Lung microvascular endothelial cell (primary cell): ENCODE data around the gene YIPF5. TPM values are rescaled to one million over a fixed set of nuclear protein-coding genes. Genes with fewer than 3 reads are reported as not detected.

ENCODE experiments used
- DNase-seq, 2 donors: peaks; one replicate each; pipeline versions ENCODE4 v3.0.0 to v3.0.0-alpha.2; 2010; ENCODE audit warnings: low read depth in 2 of 2
- total RNA-seq: library from RNA; depleted of rRNA; stranded (reverse); fragments of >200 nt; gene quantifications from 2 replicates; pipeline ENCODE4 v1.2.1, GENCODE V29; 2014

YIPF5 gene
- total RNA-seq = 46.9 and 62.3 TPM in 2 replicates

GRCh38 chr5:144170276-144171024 is at the start of gene YIPF5, which contains the start of gene KCTD16:
YIPF5 (minus strand) TSS chr5:144170659; CDS start chr5:144169955, 704 bp downstream.
KCTD16 (plus strand) TSS chr5:144170873.
- DNase-seq = peak; percentile 96

- DNase-seq = no peak
Observed at GRCh38 chr5:144219869-144220268, 49.4 kb upstream of the YIPF5 start.

DNA sequence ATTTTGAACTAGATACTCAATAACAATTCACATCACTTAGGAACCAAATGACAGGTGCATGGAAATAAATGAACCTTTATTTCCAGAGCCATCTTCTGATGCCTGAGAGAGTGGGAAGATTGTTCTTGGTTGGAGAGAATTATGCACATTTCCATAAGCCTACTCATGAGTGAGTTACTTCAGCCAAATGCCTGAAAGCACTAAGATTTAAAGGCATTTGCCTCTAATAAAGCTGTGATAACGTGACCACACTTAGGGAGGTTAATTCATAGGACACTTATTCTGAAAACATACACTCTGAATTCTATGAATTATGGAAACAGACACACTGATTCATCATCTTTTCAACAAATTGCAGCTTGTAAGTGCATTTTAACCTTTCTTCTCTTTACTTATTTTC is 40.2 kb upstream of the YIPF5 start:
- no peak for DNase-seq

DNA sequence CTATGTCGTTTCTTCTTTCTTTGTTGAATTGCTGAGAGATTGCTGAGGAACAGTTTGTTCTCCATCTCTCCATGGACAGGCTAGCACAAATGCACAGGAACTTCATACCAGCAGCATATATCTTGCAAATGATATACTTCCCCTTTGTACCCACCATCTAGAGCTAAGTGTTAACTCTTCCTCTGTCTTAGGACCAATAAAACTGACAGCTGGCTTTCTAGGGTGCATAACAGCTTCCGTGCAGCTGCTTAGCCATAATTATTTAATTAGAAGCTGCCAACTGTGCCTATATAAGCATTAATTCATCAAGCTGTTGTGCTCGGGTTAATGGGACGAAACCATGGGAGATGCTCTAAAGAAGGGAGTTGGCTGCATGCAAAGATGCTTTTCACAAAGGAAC is 38.9 kb upstream of the YIPF5 start:
- DNase-seq = no peak

DNA sequence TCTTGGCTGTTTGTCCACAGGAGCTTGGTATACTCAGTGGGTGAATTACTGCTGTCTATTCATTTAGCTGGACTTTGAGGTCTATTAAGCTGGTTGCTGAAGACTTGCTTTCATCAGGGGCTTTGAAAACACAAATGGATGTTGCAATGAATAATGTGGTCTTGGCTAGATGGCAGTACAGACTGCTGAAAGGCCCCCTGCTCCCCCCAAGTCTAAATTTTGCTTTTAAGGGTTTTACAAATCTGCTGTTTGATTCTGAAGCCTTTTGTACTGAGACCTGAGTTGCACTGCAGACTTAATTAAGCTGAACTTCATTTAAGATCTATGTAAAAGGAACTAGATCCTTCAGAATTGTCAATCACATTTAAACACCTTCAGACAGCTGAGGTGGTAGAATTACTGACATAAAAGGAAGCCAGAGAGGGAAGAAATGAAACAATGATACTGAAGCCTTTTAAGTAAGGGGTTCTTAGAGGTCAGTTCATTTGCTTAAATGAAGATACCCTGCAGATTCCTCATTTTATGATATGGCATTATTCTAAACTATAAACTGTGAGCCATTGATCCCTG is 37.5 kb upstream of the YIPF5 start:
- DNase-seq = no peak

DNA sequence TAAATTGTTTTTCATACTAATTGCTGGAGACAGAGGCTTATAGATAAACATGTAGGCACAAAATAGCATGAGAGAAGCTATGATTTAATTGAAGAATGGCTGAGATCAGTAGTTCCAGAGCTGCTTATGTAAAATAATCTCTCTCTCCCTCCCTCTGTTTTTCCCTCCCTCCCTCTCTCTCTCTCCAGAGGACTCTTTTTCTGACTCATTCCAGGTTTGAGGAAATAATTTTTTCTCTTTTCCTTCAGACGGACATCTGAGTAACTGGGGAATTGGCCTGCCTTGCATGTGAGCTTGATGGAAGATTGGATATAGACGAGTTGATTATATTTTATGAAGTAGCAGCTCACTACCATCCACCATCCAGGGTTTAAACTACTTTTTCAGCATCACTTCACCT is 35.7 kb upstream of the YIPF5 start:
- DNase-seq = peak in 1 of 2 donors; percentile 17

GRCh38 chr5:144205141-144205551 is 34.7 kb upstream of the YIPF5 start:
- peak in 1 of 2 donors; percentile 54 for DNase-seq

GRCh38 chr5:144203750-144204596 is 33.5 kb upstream of the YIPF5 start:
- peak; percentile 80 to 85 for DNase-seq

DNA sequence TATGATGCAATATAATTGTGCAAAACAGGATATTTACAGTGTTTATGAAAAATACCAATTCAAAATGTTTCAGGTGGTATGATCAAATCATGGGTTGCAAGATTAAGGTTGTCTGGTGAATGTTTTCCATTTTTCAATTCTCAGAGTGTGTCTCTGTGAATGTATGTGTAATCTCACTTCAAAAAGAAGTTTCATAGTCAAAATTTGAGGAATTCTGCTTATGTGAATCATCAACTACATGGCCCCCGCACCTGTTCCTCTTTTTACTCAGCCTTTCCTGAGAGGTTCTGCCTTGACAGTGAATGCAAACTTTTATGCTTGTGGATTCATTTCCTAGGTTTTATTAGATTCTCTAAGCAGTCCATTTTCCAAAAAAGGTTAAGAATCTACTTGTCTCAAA is 32.3 kb upstream of the YIPF5 start:
- no peak for DNase-seq

- peak in 1 of 2 donors; percentile 26 for DNase-seq
Observed at GRCh38 chr5:144202072-144202471, 31.6 kb upstream of the YIPF5 start.

- DNase-seq = no peak
Observed at GRCh38 chr5:144201588-144201987, 31.1 kb upstream of the YIPF5 start.

GRCh38 chr5:144198386-144198785 is 27.9 kb upstream of the YIPF5 start:
- DNase-seq = peak in 1 of 2 donors; percentile 64

DNA sequence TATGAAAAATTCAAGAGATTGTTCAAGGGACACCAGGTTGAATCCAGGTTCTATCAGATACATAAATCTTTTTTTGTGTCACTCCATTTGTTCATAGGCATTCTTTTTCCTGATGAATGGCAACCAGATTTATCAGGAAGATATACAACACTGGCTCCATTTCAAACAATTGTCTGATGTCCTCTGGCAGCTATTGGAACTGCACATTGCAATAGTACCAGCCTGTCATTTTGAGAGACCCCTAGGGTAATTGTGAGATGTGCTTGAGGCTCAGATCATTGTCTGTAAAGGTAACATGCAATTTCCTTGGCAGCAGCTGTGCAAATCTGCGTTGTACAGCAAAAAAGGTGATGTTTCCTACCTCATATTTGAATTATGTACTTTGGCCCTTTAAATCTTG is 26.2 kb upstream of the YIPF5 start:
- DNase-seq = no peak

DNA sequence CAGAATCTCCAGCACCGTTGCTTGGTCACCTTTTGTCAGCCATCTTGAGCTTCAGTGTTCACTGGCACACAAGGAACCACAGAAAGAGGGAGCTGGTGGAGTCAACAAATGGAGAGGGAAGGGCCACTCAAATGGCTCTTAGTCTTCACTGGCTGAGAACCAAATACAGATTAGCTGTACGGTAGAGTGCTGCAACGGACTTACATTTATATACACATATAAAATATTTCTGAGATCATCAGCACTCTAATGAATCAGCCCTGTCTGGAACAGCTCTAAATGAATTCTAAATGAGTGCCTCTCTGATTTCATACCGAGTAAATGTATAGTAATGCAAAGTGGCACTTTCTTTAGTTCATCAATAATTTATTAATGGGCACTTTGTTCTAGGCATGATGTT is 25.0 kb upstream of the YIPF5 start:
- DNase-seq = peak in 1 of 2 donors; percentile 21

- no peak for DNase-seq
Observed at GRCh38 chr5:144194144-144194543, 23.7 kb upstream of the YIPF5 start.

- no peak for DNase-seq
Observed at GRCh38 chr5:144192661-144193060, 22.2 kb upstream of the YIPF5 start.

DNA sequence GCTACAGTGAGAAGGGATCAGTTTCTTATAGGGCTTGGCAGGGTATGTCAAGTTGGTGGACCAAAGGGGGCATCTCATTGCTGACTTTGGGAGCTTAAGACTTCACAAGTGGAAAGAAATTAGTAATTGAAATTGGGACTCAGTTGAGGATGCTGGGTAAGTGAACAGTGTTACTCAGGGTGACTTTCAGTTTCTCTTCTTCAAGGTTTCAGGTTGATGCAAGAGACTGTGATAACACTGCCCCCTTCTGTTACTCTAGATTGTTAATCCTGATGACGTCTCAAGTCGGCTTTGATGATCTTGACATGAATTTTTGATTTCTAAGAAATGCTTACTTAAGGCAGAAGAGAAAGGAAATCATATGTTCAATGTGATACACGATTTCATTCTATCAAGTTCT is 21.5 kb upstream of the YIPF5 start:
- peak in 1 of 2 donors; percentile 93 for DNase-seq

- DNase-seq = no peak
Observed at GRCh38 chr5:144191531-144191930, 21.1 kb upstream of the YIPF5 start.

DNA sequence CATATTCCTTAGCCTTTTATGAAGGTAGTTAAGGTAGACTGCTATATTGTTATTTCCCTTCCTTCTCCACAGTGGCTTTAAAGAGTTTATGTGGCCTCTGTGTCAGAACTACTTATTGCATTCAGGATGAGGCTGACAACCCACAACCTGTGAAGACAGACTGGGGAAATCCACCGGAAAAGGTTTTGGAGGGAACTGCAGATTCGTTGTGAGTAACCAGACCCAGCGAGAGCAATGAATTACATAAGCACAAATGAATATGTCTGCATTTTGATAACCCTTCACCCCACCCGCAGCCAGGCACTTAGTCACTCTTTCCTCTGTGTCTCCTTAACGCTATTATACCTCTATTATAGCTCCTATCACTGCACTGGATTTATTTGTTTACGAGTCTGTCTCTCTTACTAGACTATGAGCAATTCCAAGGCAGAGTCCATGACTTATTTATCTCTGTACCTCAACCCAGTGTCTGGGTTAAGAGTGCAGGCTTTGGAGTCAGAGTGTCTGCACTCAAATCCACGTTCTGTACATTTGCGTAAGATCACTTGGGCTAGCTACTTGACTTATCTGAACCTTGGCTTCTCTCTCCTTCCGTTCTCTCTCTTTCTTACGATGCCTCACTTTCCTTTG is 19.5 kb upstream of the YIPF5 start:
- DNase-seq = peak; percentile 87 to 97

- DNase-seq = peak in 1 of 2 donors; percentile 98
Observed at GRCh38 chr5:144187699-144188294, 17.3 kb upstream of the YIPF5 start.

DNA sequence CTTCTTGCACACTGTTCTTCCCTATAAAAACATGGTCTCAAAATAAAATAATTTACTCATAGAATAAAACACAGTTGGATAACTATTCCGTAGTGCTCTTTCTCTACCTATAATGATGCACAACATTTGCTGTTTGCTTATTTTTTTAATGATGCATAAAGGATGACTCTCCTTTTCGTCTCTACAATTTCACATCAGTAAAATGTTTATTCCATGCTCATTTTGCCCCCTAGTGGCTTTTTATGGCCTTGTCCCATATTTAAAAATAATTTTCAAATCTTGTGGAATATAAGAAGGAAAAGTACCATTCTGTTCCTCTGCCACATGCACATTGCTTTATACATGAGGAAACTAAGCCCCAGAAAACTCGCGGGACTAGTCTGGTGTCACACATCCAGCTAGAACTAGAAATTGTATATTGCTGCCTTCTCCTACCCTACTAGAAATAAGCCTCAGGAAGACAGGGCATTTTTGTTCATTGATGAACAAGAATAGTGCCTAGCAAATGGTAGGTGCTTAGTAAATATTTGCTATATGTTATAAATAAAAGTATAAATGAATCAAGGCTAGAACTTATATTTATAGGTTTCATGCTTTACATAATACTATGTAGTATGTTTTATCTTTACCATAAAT is 12.9 kb upstream of the YIPF5 start:
- peak; percentile 53 to 56 for DNase-seq
